HepG2 (cell line): Measurements from ENCODE around the gene KPNB1. TPM values are rescaled to one million over a fixed set of nuclear protein-coding genes. Genes with fewer than 3 reads are reported as not detected.

ENCODE experiments used
- CENPX ChIP-seq: sonication (generic); formaldehyde crosslinking; IDR thresholded peaks from 2 replicates; pipeline ENCODE4 v1.9.0; 2021; ENCODE audit warnings: mild to moderate bottlenecking, missing genetic modification reagents, moderate library complexity
- FIP1L1 ChIP-seq: fragments of 200-400 bp; formaldehyde crosslinking; IDR thresholded peaks from 2 replicates; pipeline ENCODE4 v1.6.1; 2018; ENCODE audit warnings: low read depth, mild to moderate bottlenecking, low read length, moderate library complexity, borderline replicate concordance; ENCODE audit not compliant: insufficient read depth
- FOXP1 ChIP-seq, 2 experiments: fragments of 450-650 bp in 1 of 2; IDR thresholded peaks; 2 replicates each; pipeline ENCODE4 v1.6.1; 2017 to 2018; ENCODE audit warnings: antibody characterized with exemption in 1 of 2
- MED8 ChIP-seq: sonication (generic); formaldehyde crosslinking; IDR thresholded peaks from 2 replicates; pipeline ENCODE4 v1.8.1; 2023; ENCODE audit warnings: mild to moderate bottlenecking, missing genetic modification reagents; ENCODE audit not compliant: insufficient replicate concordance
- MTA1 ChIP-seq: sonication (generic); formaldehyde crosslinking; IDR thresholded peaks from 2 replicates; pipeline ENCODE4 v1.4.0; 2020; ENCODE audit warnings: missing genetic modification reagents, mild to moderate bottlenecking, borderline replicate concordance
- NR2F2 ChIP-seq: IDR thresholded peaks from 2 replicates; pipeline ENCODE4 v1.6.1; 2012; ENCODE audit warnings: low read depth, inconsistent platforms, borderline replicate concordance
- POLR2A ChIP-seq, 2 experiments: IDR thresholded peaks; 2 replicates each; pipeline ENCODE4 v1.6.1; 2011; ENCODE audit warnings: low read depth in 2 of 2, low read length in 2 of 2, mild to moderate bottlenecking in 1 of 2, moderate library complexity in 1 of 2; ENCODE audit not compliant: insufficient read depth in 1 of 2
- RBM39 ChIP-seq: fragments of 200-400 bp; formaldehyde crosslinking; IDR thresholded peaks from one replicate; pipeline ENCODE4 v1.6.1; 2018; ENCODE audit warnings: antibody characterized with exemption, mild to moderate bottlenecking, low read depth, low read length; ENCODE audit not compliant: poor library complexity, severe bottlenecking
- SAP130 ChIP-seq: IDR thresholded peaks from 2 replicates; pipeline ENCODE4 v1.6.1; 2016; ENCODE audit warnings: low read depth
- ZNF329 ChIP-seq: sonication (generic); formaldehyde crosslinking; IDR thresholded peaks from 2 replicates; pipeline ENCODE4 v1.9.0; 2021; ENCODE audit warnings: low read depth, mild to moderate bottlenecking, missing genetic modification reagents
- ZNF556 ChIP-seq: sonication (generic); formaldehyde crosslinking; IDR thresholded peaks from 2 replicates; pipeline ENCODE4 v1.4.0; 2020; ENCODE audit warnings: mild to moderate bottlenecking, missing genetic modification reagents, borderline replicate concordance
- ZNF564 ChIP-seq: sonication (generic); formaldehyde crosslinking; IDR thresholded peaks from 2 replicates; pipeline ENCODE4 v1.8.1; 2023; ENCODE audit warnings: mild to moderate bottlenecking, missing genetic modification reagents
- ZNF567 ChIP-seq: sonication (generic); formaldehyde crosslinking; IDR thresholded peaks from 2 replicates; pipeline ENCODE4 v1.8.1; 2023; ENCODE audit warnings: mild to moderate bottlenecking, missing genetic modification reagents, borderline replicate concordance
- ZNF841 ChIP-seq: sonication (generic); formaldehyde crosslinking; IDR thresholded peaks from 2 replicates; pipeline ENCODE4 v1.8.1; 2023; ENCODE audit warnings: missing genetic modification reagents, borderline replicate concordance
- polyA plus RNA-seq, 8 experiments: library from polyadenylated mRNA; depleted of rRNA in 3 of 8; stranded (reverse) in 7 of 8; unstranded in 1 of 8; fragments of >200 nt; fragmentation: Illumina TruSeq in 4 of 8; extraction: Trizol in 4 of 8; gene quantifications; 2 replicates each; pipeline versions ENCODE4 v1.2.1 to v1.2.3, GENCODE V29; 2011 to 2016; ENCODE audit warnings: low read depth in 4 of 8, missing spikeins in 1 of 8, mixed read lengths in 1 of 8; ENCODE audit not compliant: insufficient read depth in 1 of 8
- total RNA-seq, 5 experiments: library from RNA; depleted of rRNA; stranded (reverse); fragments of >200 nt; fragmentation: Illumina TruSeq; extraction: Trizol; gene quantifications; 2 replicates each; pipeline ENCODE4 v1.2.3, GENCODE V29; 2016; ENCODE audit warnings: low read depth in 1 of 5
- TF ChIP-seq, protein P1 (sequence below): sonication (generic); formaldehyde crosslinking; IDR thresholded peaks from 2 replicates; pipeline ENCODE4 v1.4.0; 2020; ENCODE audit warnings: missing genetic modification reagents; ENCODE audit errors: not compliant biosample characterization
- TF ChIP-seq, protein P2 (sequence below): sonication (generic); formaldehyde crosslinking; IDR thresholded peaks from 2 replicates; pipeline ENCODE4 v1.4.0; 2020; ENCODE audit warnings: missing genetic modification reagents
- TF ChIP-seq, protein P3 (sequence below): sonication (generic); formaldehyde crosslinking; IDR thresholded peaks from 2 replicates; pipeline ENCODE4 v1.5.0; 2020; ENCODE audit warnings: missing genetic modification reagents
- TF ChIP-seq, protein P4 (sequence below): sonication (generic); formaldehyde crosslinking; IDR thresholded peaks from 2 replicates; pipeline ENCODE4 v1.5.1; 2020; ENCODE audit warnings: missing genetic modification reagents, mild to moderate bottlenecking, borderline replicate concordance
- TF ChIP-seq, protein P5 (sequence below): sonication (generic); IDR thresholded peaks from 2 replicates; pipeline ENCODE4 v1.6.1; 2016; ENCODE audit warnings: low read depth, borderline replicate concordance

Gene KPNB1
- total and polyA plus RNA-seq, 2 of the 13 experiments (the other 11 are each of a cell fraction or from before 2014, with no cell fraction given) = 164 to 424 TPM

DNA sequence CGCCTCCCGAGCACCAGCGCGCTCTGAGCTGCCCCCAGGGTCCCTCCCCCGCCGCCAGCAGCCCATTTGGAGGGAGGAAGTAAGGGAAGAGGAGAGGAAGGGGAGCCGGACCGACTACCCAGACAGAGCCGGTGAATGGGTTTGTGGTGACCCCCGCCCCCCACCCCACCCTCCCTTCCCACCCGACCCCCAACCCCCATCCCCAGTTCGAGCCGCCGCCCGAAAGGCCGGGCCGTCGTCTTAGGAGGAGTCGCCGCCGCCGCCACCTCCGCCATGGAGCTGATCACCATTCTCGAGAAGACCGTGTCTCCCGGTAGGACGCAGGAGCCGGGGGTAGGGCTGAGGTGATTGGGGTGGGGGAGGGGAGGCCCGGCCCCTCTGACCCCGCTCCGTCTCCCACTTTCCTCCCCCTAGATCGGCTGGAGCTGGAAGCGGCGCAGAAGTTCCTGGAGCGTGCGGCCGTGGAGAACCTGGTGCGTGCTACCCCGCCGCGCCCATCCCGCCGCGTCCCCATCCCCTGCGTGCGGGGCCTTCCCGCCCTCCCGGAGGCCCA is 329 bp downstream of the KPNB1 start (continued):
- TF ChIP-seq, protein P1, sequence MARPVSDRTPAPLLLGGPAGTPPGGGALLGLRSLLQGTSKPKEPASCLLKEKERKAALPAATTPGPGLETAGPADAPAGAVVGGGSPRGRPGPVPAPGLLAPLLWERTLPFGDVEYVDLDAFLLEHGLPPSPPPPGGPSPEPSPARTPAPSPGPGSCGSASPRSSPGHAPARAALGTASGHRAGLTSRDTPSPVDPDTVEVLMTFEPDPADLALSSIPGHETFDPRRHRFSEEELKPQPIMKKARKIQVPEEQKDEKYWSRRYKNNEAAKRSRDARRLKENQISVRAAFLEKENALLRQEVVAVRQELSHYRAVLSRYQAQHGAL = no peak
- TF ChIP-seq RBM39 (peak; percentile 29), MTA1 (CRISPR knock-in tag) (no peak), MED8 (no peak), FOXP1 (IDR thresholded peaks at IDR 0.05) (no peak), FOXP1 (CRISPR knock-in tag; IDR thresholded peaks at IDR 0.05) (0 out of 2 replicates have a peak, but pooled peaks have one; percentile 40), ZNF329 (CRISPR knock-in tag) (peak; percentile 78; the same call in 1 of the 2 replicates), ZNF841 (CRISPR knock-in tag) (peak; percentile 68; the same call in 1 of the 2 replicates), NR2F2 (peak; percentile 14; the same call in 1 of the 2 replicates), ZNF564 (CRISPR knock-in tag) (0 out of 2 replicates have a peak, but pooled peaks have one; percentile 7), FIP1L1 (peak; percentile 76; the same call in 1 of the 2 replicates), CENPX (CRISPR knock-in tag) (no peak), ZNF556 (CRISPR knock-in tag) (no peak), POLR2A (IDR thresholded peaks at IDR 0.05; ENCODE audit: insufficient read depth in 1 of 2, low read depth in 2 of 2, low read length in 2 of 2) (peak; percentile 53 to 71), SAP130 (CRISPR knock-in tag) (no peak), ZNF567 (CRISPR knock-in tag) (0 out of 2 replicates have a peak, but pooled peaks have one; percentile 14)
- TF ChIP-seq, protein P2, sequence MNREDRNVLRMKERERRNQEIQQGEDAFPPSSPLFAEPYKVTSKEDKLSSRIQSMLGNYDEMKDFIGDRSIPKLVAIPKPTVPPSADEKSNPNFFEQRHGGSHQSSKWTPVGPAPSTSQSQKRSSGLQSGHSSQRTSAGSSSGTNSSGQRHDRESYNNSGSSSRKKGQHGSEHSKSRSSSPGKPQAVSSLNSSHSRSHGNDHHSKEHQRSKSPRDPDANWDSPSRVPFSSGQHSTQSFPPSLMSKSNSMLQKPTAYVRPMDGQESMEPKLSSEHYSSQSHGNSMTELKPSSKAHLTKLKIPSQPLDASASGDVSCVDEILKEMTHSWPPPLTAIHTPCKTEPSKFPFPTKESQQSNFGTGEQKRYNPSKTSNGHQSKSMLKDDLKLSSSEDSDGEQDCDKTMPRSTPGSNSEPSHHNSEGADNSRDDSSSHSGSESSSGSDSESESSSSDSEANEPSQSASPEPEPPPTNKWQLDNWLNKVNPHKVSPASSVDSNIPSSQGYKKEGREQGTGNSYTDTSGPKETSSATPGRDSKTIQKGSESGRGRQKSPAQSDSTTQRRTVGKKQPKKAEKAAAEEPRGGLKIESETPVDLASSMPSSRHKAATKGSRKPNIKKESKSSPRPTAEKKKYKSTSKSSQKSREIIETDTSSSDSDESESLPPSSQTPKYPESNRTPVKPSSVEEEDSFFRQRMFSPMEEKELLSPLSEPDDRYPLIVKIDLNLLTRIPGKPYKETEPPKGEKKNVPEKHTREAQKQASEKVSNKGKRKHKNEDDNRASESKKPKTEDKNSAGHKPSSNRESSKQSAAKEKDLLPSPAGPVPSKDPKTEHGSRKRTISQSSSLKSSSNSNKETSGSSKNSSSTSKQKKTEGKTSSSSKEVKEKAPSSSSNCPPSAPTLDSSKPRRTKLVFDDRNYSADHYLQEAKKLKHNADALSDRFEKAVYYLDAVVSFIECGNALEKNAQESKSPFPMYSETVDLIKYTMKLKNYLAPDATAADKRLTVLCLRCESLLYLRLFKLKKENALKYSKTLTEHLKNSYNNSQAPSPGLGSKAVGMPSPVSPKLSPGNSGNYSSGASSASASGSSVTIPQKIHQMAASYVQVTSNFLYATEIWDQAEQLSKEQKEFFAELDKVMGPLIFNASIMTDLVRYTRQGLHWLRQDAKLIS (CRISPR knock-in tag) = no peak
- TF ChIP-seq, protein P3, sequence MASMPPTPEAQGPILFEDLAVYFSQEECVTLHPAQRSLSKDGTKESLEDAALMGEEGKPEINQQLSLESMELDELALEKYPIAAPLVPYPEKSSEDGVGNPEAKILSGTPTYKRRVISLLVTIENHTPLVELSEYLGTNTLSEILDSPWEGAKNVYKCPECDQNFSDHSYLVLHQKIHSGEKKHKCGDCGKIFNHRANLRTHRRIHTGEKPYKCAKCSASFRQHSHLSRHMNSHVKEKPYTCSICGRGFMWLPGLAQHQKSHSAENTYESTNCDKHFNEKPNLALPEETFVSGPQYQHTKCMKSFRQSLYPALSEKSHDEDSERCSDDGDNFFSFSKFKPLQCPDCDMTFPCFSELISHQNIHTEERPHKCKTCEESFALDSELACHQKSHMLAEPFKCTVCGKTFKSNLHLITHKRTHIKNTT (CRISPR knock-in tag) = no peak
- TF ChIP-seq, protein P4, sequence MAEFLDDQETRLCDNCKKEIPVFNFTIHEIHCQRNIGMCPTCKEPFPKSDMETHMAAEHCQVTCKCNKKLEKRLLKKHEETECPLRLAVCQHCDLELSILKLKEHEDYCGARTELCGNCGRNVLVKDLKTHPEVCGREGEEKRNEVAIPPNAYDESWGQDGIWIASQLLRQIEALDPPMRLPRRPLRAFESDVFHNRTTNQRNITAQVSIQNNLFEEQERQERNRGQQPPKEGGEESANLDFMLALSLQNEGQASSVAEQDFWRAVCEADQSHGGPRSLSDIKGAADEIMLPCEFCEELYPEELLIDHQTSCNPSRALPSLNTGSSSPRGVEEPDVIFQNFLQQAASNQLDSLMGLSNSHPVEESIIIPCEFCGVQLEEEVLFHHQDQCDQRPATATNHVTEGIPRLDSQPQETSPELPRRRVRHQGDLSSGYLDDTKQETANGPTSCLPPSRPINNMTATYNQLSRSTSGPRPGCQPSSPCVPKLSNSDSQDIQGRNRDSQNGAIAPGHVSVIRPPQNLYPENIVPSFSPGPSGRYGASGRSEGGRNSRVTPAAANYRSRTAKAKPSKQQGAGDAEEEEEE (CRISPR knock-in tag) = 0 out of 2 replicates have a peak, but pooled peaks have one; percentile 26
- TF ChIP-seq, protein P5, sequence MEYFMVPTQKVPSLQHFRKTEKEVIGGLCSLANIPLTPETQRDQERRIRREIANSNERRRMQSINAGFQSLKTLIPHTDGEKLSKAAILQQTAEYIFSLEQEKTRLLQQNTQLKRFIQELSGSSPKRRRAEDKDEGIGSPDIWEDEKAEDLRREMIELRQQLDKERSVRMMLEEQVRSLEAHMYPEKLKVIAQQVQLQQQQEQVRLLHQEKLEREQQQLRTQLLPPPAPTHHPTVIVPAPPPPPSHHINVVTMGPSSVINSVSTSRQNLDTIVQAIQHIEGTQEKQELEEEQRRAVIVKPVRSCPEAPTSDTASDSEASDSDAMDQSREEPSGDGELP = no peak
